Osteocyte (in vitro differentiated cells): ENCODE data around the gene DTHD1. TPM values are rescaled to one million over a fixed set of nuclear protein-coding genes. Genes with fewer than 3 reads are reported as not detected.

Experiments
- DNase-seq: peaks from one replicate; pipeline ENCODE4 v3.0.0; 2021; ENCODE audit warnings: mixed read lengths; ENCODE audit not compliant: unreplicated experiment; ENCODE audit errors: extremely low spot score
- H3K27ac Mint-ChIP-seq: one replicate; pipeline ENCODE4 v1.8.0; 2021; ENCODE audit warnings: mild to moderate bottlenecking, mixed read lengths; ENCODE audit not compliant: unreplicated experiment
- H3K27me3 Mint-ChIP-seq: one replicate; pipeline ENCODE4 v1.8.0; 2021; ENCODE audit warnings: mixed read lengths; ENCODE audit not compliant: unreplicated experiment
- H3K36me3 Mint-ChIP-seq: one replicate; pipeline ENCODE4 v1.8.0; 2021; ENCODE audit warnings: mixed read lengths; ENCODE audit not compliant: unreplicated experiment
- H3K4me1 Mint-ChIP-seq: one replicate; pipeline ENCODE4 v1.8.0; 2021; ENCODE audit warnings: mixed read lengths; ENCODE audit not compliant: unreplicated experiment
- H3K4me3 Mint-ChIP-seq: one replicate; pipeline ENCODE4 v1.8.0; 2021; ENCODE audit warnings: mild to moderate bottlenecking, moderate library complexity, mixed read lengths; ENCODE audit not compliant: unreplicated experiment
- H3K9me3 Mint-ChIP-seq: one replicate; pipeline ENCODE4 v1.8.0; 2021; ENCODE audit warnings: mixed read lengths; ENCODE audit not compliant: unreplicated experiment
- total RNA-seq: library from RNA; stranded (reverse); gene quantifications from 2 replicates; pipeline ENCODE4 v1.2.1, GENCODE V29; 2021
- TF ChIP-seq, protein P1 (sequence below): fragments of 200-600 bp; sonication (generic); IDR thresholded peaks from 2 replicates; pipeline ENCODE4 v1.5.0; 2021; ENCODE audit warnings: antibody characterized with exemption, mild to moderate bottlenecking, moderate library complexity

The DTHD1 gene
- total RNA-seq, 1 donor from 2014 or later, result not detected

- DNase-seq, result no peak
- no peaks in the 10 kb centered on the region for H3K9me3 Mint-ChIP-seq
Measured at GRCh38 chr4:36256398-36256891, 25.0 kb upstream of the DTHD1 start.

GRCh38 chr4:36260731-36261130 is 20.7 kb upstream of the DTHD1 start:
- no peak overlapping the region for H3K27ac Mint-ChIP-seq
- no peaks in the 10 kb centered on the region for H3K9me3 Mint-ChIP-seq
- H3K4me3 Mint-ChIP-seq, result no peak overlapping the region

More at GRCh38 chr4:36256398-36256891, 25.0 kb upstream of the DTHD1 start:
- H3K27ac Mint-ChIP-seq, result no peak overlapping the region
- H3K27me3 Mint-ChIP-seq, result no peaks in the 10 kb centered on the region
- H3K4me3 Mint-ChIP-seq, result no peak overlapping the region
- peaks cover 3% of the 10 kb centered on the region for H3K4me1 Mint-ChIP-seq
- TF ChIP-seq, protein P1, sequence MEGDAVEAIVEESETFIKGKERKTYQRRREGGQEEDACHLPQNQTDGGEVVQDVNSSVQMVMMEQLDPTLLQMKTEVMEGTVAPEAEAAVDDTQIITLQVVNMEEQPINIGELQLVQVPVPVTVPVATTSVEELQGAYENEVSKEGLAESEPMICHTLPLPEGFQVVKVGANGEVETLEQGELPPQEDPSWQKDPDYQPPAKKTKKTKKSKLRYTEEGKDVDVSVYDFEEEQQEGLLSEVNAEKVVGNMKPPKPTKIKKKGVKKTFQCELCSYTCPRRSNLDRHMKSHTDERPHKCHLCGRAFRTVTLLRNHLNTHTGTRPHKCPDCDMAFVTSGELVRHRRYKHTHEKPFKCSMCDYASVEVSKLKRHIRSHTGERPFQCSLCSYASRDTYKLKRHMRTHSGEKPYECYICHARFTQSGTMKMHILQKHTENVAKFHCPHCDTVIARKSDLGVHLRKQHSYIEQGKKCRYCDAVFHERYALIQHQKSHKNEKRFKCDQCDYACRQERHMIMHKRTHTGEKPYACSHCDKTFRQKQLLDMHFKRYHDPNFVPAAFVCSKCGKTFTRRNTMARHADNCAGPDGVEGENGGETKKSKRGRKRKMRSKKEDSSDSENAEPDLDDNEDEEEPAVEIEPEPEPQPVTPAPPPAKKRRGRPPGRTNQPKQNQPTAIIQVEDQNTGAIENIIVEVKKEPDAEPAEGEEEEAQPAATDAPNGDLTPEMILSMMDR, result no peak
- H3K36me3 Mint-ChIP-seq, result no peaks in the 10 kb centered on the region

DNA sequence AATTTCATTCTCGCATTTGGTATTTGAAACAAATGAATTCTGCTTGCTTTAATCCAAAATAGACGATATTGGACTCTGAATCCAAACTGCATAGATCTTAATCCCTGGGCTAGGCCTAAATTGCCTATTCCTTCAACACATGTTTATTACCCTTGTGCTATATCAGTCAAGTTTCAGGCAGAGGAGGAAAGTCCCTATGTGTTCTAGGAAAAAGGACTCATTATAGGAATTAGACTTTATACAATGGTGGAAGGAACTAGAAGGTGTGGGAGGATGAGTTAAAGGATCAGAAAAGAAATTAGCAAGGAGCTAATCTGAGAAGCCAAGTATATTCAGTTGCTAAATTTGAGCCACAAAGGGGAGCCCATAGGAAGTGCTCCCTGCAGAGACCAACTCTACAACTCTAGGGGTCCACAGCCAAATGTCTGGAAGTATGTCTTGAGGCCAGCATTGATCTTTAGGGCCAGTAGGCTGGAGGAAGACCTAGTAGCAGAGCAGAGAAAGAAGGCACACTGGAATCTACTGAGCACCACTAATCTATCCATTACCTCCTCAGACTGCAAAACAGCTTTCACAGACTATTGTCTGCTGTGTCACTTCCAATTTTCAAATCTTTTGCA is 17.1 kb upstream of the DTHD1 start:
- no peak for DNase-seq
- TF ChIP-seq, protein P1, result no peak
- no peaks in the 10 kb centered on the region for H3K4me1 Mint-ChIP-seq
- peaks cover 5% of the 10 kb centered on the region for H3K27me3 Mint-ChIP-seq
- no peak overlapping the region for H3K27ac Mint-ChIP-seq
- no peaks in the 10 kb centered on the region for H3K9me3 Mint-ChIP-seq
- H3K36me3 Mint-ChIP-seq, result no peaks in the 10 kb centered on the region
- no peak overlapping the region for H3K4me3 Mint-ChIP-seq

More at GRCh38 chr4:36260731-36261130, 20.7 kb upstream of the DTHD1 start:
- no peaks in the 10 kb centered on the region for H3K36me3 Mint-ChIP-seq
- TF ChIP-seq, protein P1, result no peak
- H3K27me3 Mint-ChIP-seq, result no peaks in the 10 kb centered on the region
- no peaks in the 10 kb centered on the region for H3K4me1 Mint-ChIP-seq
- DNase-seq, result no peak

DNA sequence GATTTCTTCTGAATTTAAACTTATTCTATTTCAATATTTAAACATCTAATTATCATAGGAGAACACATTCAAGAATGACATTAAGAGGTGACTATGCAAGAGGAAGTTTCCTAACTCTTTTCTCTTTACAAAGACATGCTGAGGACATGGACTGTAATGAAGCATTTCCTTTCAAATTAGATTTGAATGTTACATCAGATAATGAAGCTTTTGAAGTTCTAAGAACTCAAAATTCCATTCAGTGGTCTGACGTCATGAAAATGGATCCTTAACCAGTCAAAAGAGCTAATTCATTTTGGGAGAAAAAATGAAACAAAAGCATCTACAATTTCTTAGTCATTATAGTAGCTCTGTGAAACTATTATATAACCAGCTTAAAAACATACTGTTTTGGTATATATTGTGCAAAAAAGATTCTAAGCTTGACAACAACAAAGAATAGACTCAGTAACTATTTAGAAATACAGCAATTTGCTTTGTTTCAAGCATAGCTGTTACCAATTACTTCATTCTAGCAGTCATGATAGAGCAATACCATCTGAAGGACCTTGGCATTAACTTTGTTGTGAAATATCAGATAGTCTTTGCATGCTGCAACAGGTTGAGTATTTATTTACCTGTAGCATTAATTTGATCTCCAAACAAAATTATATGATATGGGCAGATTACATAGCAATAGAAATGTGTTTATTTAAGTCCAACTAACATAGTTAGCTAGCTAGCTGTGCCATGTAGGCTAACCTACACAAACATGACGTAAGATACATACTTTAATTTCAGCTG is 13.7 kb upstream of the DTHD1 start:
- H3K4me1 Mint-ChIP-seq, result no peaks in the 10 kb centered on the region
- H3K4me3 Mint-ChIP-seq, result no peak overlapping the region
- DNase-seq, result no peak
- H3K36me3 Mint-ChIP-seq, result no peaks in the 10 kb centered on the region
- TF ChIP-seq, protein P1, result no peak
- H3K27ac Mint-ChIP-seq, result no peak overlapping the region
- no peaks in the 10 kb centered on the region for H3K9me3 Mint-ChIP-seq
- H3K27me3 Mint-ChIP-seq, result peaks cover 5% of the 10 kb centered on the region

DNA sequence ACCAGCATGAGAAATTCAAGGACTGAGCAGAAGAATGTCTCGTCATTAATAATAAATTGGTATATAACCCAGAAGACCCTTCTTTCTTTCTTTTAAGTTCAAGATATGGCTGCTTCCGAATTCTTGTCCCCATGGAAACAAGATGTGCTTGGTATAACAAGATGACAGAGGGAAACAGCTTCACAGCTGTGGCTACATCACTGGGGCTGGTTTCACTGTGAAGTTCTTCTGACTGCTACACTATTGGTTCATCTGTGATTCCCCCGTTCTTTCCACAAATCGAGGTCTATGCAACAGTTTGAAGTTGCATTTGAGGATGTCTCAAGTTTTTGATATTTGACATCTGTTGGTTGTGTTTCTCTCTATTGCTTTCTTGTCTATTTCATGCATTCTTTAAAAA is 12.3 kb upstream of the DTHD1 start:
- no peak for DNase-seq
- TF ChIP-seq, protein P1, result no peak
- Mint-ChIP-seq H3K27me3 (peaks cover 5% of the 10 kb centered on the region), H3K9me3 (no peaks in the 10 kb centered on the region), H3K27ac (no peak overlapping the region), H3K36me3 (no peaks in the 10 kb centered on the region), H3K4me3 (no peak overlapping the region), H3K4me1 (peaks cover 2% of the 10 kb centered on the region)
